Measurements from ENCODE around the gene VENTX.

DNA sequence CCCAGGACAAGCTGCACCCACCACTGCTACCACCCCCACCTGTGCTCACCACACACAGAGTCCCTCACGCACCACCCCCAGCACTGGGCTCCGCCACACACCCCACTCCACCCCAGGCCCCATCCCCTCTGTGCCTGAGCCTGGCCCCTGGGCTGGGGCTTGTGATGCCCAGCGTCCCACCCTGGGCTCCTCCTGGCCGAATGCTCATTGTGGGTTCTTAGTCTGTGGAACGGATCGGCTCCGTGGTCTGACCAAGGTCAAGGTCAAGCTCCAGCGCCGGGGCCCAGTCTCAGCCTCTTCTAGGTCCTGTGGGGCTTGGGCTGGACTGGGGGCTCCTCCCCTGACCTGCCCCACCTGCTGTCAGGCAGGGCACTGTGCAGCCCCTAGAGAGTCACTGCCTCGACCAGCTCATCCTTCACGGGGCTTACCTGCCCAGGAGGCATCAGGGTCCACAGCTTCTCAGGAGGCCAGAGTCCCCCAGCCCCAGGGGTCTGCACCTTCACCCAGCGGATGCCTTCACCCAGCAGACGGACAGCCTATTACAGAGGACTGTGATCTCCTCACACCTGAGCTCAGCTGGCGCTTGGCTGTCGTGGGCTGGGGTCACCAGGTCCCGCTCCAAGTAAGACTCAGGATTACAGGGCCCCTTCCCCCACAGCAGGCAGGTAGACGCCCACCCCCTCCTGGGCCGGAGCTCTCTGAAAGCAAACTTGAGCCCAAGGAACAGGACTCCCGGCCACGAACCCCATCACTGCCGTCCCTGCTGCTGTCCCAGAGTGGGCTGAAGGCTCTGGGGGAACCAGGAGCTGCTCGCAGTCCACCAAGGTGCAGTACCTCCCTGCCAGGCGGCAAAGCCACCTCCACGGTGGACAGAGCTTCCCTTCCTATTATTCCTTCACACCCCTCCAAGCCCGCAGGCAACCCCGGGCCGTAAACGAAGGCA, 22.9 kb upstream of the VENTX start:
- TF ChIP-seq CTCF (conservative IDR thresholded peaks at IDR 0.05; ENCODE audit: low read length) (no peak), EZH2phosphoT487 (IDR thresholded peaks at IDR 0.05; ENCODE audit: borderline replicate concordance) (no peak)

All from Loucy (cell line).